ENCODE results near the gene YEATS2. TPM values are rescaled to one million over a fixed set of nuclear protein-coding genes. Genes with fewer than 3 reads are reported as not detected.

Gene YEATS2
- total and polyA plus RNA-seq, 2 donors (not counting 1 experiment from before 2014, with no cell fraction given) = 25.0 to 28.7 TPM

Other genes with a start within 250 kb of the YEATS2 start
- gene KLHL6, start 142.1 kb upstream of the YEATS2 start, total RNA-seq = not detected in 2 replicates
- gene KLHL6, start 142.1 kb upstream of the YEATS2 start, polyA plus RNA-seq = not detected in 2 replicates
- 70.7 and 131 TPM in 2 replicates for gene KLHL24, start 62.2 kb upstream of the YEATS2 start, total RNA-seq
- gene KLHL24, start 62.2 kb upstream of the YEATS2 start, polyA plus RNA-seq = 12.2 and 20.4 TPM in 2 replicates
- 0.51 and 0.83 TPM in 2 replicates for gene MAP6D1, start 127.8 kb downstream of the YEATS2 start, total RNA-seq
- gene MAP6D1, start 127.8 kb downstream of the YEATS2 start, polyA plus RNA-seq = 2.1 and 3.8 TPM in 2 replicates
- gene PARL, start 187.1 kb downstream of the YEATS2 start, total RNA-seq = 21.1 and 30.2 TPM in 2 replicates
- gene PARL, start 187.1 kb downstream of the YEATS2 start, polyA plus RNA-seq = 55.9 and 59.7 TPM in 2 replicates